ENCODE measurements around the gene ZFP90. TPM values are rescaled to one million over a fixed set of nuclear protein-coding genes. Genes with fewer than 3 reads are reported as not detected.

Gene ZFP90
- total RNA-seq, 2 donors from 2014 or later, result 13.7 to 34.9 TPM

DNA sequence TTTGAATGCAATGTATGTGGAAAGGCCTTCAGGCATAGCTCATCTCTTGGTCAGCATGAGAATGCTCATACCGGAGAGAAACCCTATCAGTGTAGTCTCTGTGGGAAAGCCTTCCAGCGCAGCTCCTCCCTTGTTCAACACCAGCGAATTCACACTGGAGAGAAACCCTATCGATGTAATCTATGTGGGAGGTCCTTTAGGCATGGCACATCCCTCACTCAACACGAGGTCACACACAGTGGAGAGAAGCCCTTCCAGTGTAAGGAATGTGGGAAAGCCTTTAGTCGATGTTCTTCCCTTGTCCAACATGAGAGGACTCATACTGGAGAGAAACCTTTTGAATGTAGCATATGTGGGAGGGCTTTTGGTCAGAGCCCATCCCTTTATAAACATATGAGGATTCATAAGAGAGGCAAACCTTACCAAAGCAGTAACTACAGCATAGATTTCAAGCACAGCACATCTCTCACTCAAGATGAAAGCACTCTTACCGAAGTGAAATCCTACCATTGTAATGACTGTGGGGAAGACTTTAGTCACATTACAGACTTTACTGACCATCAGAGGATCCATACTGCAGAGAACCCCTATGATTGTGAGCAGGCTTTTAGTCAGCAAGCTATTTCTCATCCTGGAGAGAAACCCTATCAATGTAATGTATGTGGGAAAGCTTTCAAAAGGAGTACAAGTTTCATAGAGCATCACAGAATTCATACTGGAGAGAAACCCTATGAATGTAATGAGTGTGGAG, 24.7 kb downstream of the ZFP90 start:
- 95 to 99% methylated on average over 6 to 7 of the region's 7 CpGs for WGBS, 2 donors
- Histone ChIP-seq H3K9me3 (peaks cover 0 to 78% (median 15%) of the 10 kb centered on the region in 3 donors), H3K36me3 (replicated peaks in 1 of 2; ENCODE audit: insufficient read depth in 1 of 2, low read depth in 2 of 2) (peaks cover 35 to 38% of the 10 kb centered on the region in 2 donors), H3K27ac (no peak overlapping the region), H3K4me3 (no peak overlapping the region), H3K4me1 (no peaks in the 10 kb centered on the region), H3K27me3 (no peaks in the 10 kb centered on the region)
- ATAC-seq (no peak), DNase-seq (no peak)
- intact Hi-C loops (cut with DNase I), result no loop called here
- no peak for TF ChIP-seq POLR2A (IDR thresholded peaks at IDR 0.05)
- TF ChIP-seq, protein P1, sequence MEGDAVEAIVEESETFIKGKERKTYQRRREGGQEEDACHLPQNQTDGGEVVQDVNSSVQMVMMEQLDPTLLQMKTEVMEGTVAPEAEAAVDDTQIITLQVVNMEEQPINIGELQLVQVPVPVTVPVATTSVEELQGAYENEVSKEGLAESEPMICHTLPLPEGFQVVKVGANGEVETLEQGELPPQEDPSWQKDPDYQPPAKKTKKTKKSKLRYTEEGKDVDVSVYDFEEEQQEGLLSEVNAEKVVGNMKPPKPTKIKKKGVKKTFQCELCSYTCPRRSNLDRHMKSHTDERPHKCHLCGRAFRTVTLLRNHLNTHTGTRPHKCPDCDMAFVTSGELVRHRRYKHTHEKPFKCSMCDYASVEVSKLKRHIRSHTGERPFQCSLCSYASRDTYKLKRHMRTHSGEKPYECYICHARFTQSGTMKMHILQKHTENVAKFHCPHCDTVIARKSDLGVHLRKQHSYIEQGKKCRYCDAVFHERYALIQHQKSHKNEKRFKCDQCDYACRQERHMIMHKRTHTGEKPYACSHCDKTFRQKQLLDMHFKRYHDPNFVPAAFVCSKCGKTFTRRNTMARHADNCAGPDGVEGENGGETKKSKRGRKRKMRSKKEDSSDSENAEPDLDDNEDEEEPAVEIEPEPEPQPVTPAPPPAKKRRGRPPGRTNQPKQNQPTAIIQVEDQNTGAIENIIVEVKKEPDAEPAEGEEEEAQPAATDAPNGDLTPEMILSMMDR (IDR thresholded peaks at IDR 0.05), result no peak

DNA sequence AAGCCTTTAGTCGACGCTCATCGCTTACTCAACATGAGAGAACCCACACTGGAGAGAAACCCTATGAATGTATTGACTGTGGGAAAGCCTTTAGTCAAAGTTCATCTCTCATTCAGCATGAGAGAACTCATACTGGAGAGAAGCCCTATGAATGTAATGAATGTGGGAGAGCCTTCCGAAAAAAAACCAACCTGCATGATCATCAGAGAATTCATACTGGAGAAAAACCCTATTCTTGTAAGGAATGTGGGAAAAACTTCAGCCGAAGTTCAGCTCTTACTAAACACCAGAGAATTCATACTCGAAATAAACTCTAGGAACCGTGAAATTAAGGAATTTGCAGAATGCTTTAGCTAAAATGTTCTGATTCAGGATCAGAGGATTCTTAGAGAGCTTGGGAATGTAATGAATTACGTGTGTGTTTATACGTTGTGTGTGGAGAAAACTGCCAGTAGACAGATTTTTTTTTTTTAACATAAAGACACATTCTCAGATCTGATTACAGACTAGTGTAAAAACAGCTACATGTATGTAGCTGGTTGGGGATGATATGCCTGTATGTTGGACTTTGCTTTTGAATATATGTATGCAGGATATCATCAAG, 25.4 kb downstream of the ZFP90 start:
- H3K36me3 ChIP-seq (replicated peaks in 1 of 2; ENCODE audit: insufficient read depth in 1 of 2, low read depth in 2 of 2), result peaks cover 29 to 33% of the 10 kb centered on the region in 2 donors
- WGBS, 2 donors, result 97 to 98% methylated on average over 9 of the region's 9 CpGs
- ATAC-seq (no peak), DNase-seq (no peak)
- TF ChIP-seq, protein P1 (IDR thresholded peaks at IDR 0.05), result no peak
- H3K4me3 ChIP-seq, result no peak overlapping the region
- H3K4me1 ChIP-seq, result no peaks in the 10 kb centered on the region
- intact Hi-C loops (cut with DNase I), result no loop called here
- no peaks in the 10 kb centered on the region for H3K27me3 ChIP-seq
- peaks cover 0 to 79% (median 15%) of the 10 kb centered on the region in 3 donors for H3K9me3 ChIP-seq
- H3K27ac ChIP-seq, result no peak overlapping the region

DNA sequence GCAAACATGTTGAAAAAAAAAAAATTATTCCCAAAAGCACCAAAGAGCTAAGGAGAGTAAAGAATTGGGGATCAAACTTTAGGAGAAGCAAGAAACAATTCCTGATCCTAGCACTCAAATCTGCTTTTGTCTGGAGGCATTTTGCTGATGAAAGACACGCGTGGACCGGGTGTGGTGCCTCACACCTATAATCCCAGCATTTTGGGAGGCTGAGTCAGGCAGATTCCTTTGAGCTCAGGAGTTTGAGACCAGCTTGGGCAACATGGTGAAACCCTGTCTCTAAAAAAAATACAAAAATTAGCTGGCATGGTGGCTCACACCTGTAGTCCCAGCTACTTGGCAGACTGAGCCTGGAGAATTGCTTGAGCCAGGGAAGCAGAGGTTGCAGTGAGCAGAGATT, 35.4 kb downstream of the ZFP90 start:
- TF ChIP-seq, protein P1 (IDR thresholded peaks at IDR 0.05), result no peak
- TF ChIP-seq POLR2A (IDR thresholded peaks at IDR 0.05), result no peak
- ATAC-seq, result no peak
- H3K36me3 ChIP-seq (replicated peaks in 1 of 2; ENCODE audit: insufficient read depth in 1 of 2, low read depth in 2 of 2), result no peaks in the 10 kb centered on the region
- intact Hi-C loops (cut with DNase I), result no loop called here
- no peak overlapping the region for H3K27ac ChIP-seq
- H3K4me3 ChIP-seq, result no peak overlapping the region
- peaks cover 0 to 35% (median 0%) of the 10 kb centered on the region in 3 donors for H3K9me3 ChIP-seq
- DNase-seq, result no peak
- WGBS, 2 donors, result 94 to 97% methylated on average over 3 of the region's 3 CpGs
- no peaks in the 10 kb centered on the region for H3K27me3 ChIP-seq
- no peaks in the 10 kb centered on the region for H3K4me1 ChIP-seq

DNA sequence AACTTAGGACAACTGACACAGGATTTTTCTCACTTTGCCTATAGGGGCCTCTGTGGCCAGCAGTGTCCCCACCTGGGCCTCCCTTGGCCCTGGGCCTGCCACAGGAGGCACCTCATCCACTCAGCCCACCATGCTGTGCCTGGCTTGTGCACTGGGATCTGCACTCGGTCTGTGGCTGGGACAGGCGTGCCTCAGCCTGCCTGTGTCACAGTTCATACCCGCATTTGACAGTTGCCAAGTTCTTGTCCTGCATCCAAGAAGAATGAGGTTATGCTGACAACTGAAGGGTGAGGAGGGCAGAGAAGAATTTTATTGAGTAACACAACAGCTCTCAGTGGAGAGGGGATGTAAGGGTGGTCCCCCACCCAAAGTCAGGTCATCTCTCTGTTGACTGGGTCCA, 36.0 kb downstream of the ZFP90 start:
- Histone ChIP-seq H3K27me3 (no peaks in the 10 kb centered on the region), H3K4me3 (no peak overlapping the region), H3K36me3 (replicated peaks in 1 of 2; ENCODE audit: insufficient read depth in 1 of 2, low read depth in 2 of 2) (no peaks in the 10 kb centered on the region), H3K4me1 (no peaks in the 10 kb centered on the region), H3K9me3 (peaks cover 0 to 33% (median 0%) of the 10 kb centered on the region in 3 donors), H3K27ac (no peak overlapping the region)
- intact Hi-C loops (cut with DNase I), result no loop called here
- TF ChIP-seq, protein P1 (IDR thresholded peaks at IDR 0.05), result no peak
- TF ChIP-seq POLR2A (IDR thresholded peaks at IDR 0.05), result no peak
- 100% methylated on average over 2 to 3 of the region's 3 CpGs for WGBS, 2 donors
- ATAC-seq (no peak), DNase-seq (no peak)
